ENCODE measurements around the gene TRIM72. TPM values are rescaled to one million over a fixed set of nuclear protein-coding genes. Genes with fewer than 3 reads are reported as not detected.

TRIM72 gene
- total and polyA plus RNA-seq, 2 of the 4 experiments (the other 2 are of a cell fraction) = not detected

DNA sequence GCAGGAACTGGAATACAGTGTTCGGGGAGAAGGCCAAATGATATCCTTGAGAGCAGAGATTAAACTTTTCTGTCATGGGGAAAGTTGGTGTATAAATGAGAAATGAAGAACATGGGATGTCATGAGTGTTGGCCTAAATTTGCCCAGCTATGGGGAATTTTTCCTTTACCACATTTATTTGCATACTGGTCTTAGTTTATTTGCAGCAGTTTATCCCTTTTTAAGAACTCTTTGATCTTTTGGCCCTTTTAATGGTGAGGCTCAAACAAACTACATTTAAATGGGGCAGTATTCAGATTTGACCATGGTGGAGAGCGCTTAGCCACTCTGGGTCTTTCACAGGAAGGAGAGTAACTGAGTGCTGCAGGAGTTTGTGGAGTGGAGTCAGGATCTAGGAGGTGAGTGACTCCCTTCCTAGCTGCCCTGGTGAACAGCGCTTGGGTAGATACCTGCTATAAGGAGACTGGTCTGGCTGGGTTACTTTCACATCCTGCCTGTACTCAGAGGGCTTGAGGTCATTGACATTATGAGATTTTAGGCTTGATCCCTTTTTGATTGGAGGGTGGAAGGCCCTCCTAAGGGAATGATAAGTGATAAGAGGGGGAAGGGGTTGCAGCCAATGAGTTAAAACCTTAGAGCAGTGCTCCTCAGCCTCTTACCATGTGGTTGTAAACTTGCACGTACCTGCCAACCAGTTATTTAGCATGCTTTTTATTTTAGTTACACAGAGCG is 22.1 kb upstream of the TRIM72 start:
- no CpG with 5 or more reads among the region's 5 CpGs for whole genome bisulfite sequencing, 2 experiments (ENCODE audit: extremely low coverage in 2 of 2, insufficient read length in 1 of 2)
- H4K8ac ChIP-seq (ENCODE audit: low read depth in 2 of 2, low read length in 2 of 2) = no peak overlapping the region
- TF ChIP-seq POLR2A (IDR thresholded peaks at IDR 0.05; ENCODE audit: low read depth, low read length) = no peak
- POLR2A ChIA-PET (ENCODE audit: unreplicated experiment) = no interaction called here
- H3K14ac ChIP-seq (replicated peaks; ENCODE audit: low read depth, low read length) = no peak overlapping the region
- H3K4ac ChIP-seq (ENCODE audit: low read depth, low read length) = no peak overlapping the region
- peaks cover 90% of the 10 kb centered on the region for H3K36me3 ChIP-seq (ENCODE audit: control insufficient read depth, insufficient read depth, low read length)
- H4K20me1 ChIP-seq (ENCODE audit: insufficient read depth, low read length) = peaks cover 90% of the 10 kb centered on the region
- ATAC-seq (ENCODE audit: low read depth) (no peak), DNase-seq (no peak)
- intact Hi-C loops (cut with micrococcal nuclease) (no loop called here), dilution Hi-C loops (cut with HindIII; ENCODE audit: low sequenced_read_pairs, unreplicated experiment) (no loop called here), in situ Hi-C loops (cut with MboI; ENCODE audit: low sequenced_read_pairs) (loop anchor here (10.0 kb wide), 1 partner anchor 683 kb away; the partner anchor contains the start of gene ZNF267)
- no peaks in the 10 kb centered on the region for H3K27me3 ChIP-seq (ENCODE audit: control insufficient read depth, insufficient read depth, low read length)
- no peak overlapping the region for H2BK120ac ChIP-seq (ENCODE audit: low read depth, low read length)
- no peak overlapping the region for H3K9ac ChIP-seq (ENCODE audit: low read depth, low read length)
- no peak overlapping the region for H3K27ac ChIP-seq (ENCODE audit: insufficient read depth, low read length)
- no peak overlapping the region for H2AK9ac ChIP-seq (replicated peaks; ENCODE audit: low read depth, low read length, poor library complexity)
- H2AK5ac ChIP-seq (ENCODE audit: low read depth, low read length) = no peak overlapping the region
- BruUV-seq (replicated peaks) = no TSS peak
- no peak overlapping the region for H4K91ac ChIP-seq (ENCODE audit: insufficient read depth, low read depth, low read length)
- no peaks in the 10 kb centered on the region for H3K4me1 ChIP-seq (ENCODE audit: control insufficient read depth, insufficient read depth, low read length)
- no peak overlapping the region for H2BK5ac ChIP-seq (ENCODE audit: low read depth, low read length, poor library complexity, severe bottlenecking)
- H4K5ac ChIP-seq (ENCODE audit: low read depth, low read length) = no peak overlapping the region
- H2BK15ac ChIP-seq (ENCODE audit: low read depth, low read length) = no peak overlapping the region
- H2BK20ac ChIP-seq (ENCODE audit: low read depth, low read length) = no peak overlapping the region
- peaks cover 64 to 86% of the 10 kb centered on the region in 2 experiments for H3K79me1 ChIP-seq (ENCODE audit: low read depth in 1 of 2, low read length in 2 of 2)
- H2AFZ ChIP-seq (replicated peaks; ENCODE audit: low read length, poor library complexity) = no peak overlapping the region
- H3K56ac ChIP-seq (ENCODE audit: extremely low read depth, insufficient read depth, low read length) = no peak overlapping the region
- CTCF ChIA-PET = no interaction called here
- no peak overlapping the region for H3K18ac ChIP-seq (ENCODE audit: low read depth, low read length)
- peaks cover 7% of the 10 kb centered on the region; the same call in 1 of the 2 replicates for H3K9me1 ChIP-seq (ENCODE audit: insufficient read depth, low read length)
- H3K4me3 ChIP-seq (ENCODE audit: insufficient read depth, low read depth, low read length) = no peak overlapping the region
- no peak overlapping the region for H3K4me2 ChIP-seq (ENCODE audit: low read depth, low read length)
- no peak overlapping the region for H3K23ac ChIP-seq (ENCODE audit: low read depth, low read length)
- no peaks in the 10 kb centered on the region for H3K9me3 ChIP-seq (ENCODE audit: control insufficient read depth, insufficient read depth, low read length)
